Measurements from ENCODE around the gene RNASE8.
A peak's percentile ranks its signal among the peaks of the same experiment; 100 is the strongest.
"Not testable (repeated sequence)": the region's sequence is repeated elsewhere in the genome, so short reads cannot be mapped to it uniquely, and the experiment has no call there.

The RNASE8 gene

DNA sequence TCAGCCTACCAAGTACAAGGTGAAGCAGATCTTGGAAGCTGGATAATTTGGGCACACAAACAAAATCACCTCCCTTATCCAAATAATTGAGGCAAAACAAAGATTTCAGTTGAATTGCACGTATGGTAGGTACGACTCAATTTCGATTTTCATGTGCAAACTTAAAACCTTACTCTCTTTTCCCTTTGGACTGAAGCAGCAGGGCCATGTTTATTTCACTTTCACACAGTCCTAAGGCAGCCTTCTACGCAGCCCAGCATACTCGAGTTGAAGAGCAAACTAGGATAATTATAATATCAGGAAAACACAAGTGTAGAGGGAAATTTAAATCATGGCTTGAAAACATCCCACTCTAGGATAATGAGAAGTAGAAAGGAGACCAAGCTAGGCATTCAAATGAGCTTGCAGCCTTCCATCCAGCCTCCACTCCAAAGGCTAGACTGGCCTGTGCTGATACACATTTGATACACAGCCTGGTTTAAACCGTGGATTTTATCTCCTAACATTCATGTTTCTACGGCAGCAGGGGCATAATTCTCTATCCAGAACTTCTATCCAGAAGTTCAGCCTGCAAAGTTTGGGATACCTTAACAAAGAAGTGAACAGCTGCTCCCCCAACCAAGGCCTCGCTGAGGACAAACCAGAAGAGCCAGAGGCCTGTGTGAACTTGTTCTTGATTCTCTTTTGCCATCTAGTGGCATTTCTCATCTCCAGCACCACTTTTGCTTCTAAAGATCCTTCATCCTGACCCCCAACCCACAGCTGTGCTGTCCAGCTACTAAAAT lies 17.8 kb upstream of the RNASE8 start:
- Histone ChIP-seq H3K27me3 (ENCODE audit: control insufficient read depth in 5 of 5, insufficient read depth in 4 of 5, low read length in 5 of 5) (no peaks in the 10 kb centered on the region), H3K36me3 (ENCODE audit: control insufficient read depth in 5 of 5, insufficient read depth in 5 of 5, low read length in 5 of 5) (no peaks in the 10 kb centered on the region), H3K9ac (ENCODE audit: low read length in 5 of 5) (peak overlapping the region in 3 of 5 donors; percentile 9 to 40 (median 24)), H3K27ac (ENCODE audit: low read depth, low read length) (peak overlapping the region; percentile 55), H3K4me3 (ENCODE audit: low read depth in 1 of 5, low read length in 5 of 5) (no peak overlapping the region), H3K4me1 (ENCODE audit: control insufficient read depth in 5 of 5, insufficient read depth in 5 of 5, low read length in 5 of 5) (peaks cover 13 to 48% (median 42%) of the 10 kb centered on the region in 5 donors), H3K9me3 (ENCODE audit: control insufficient read depth in 5 of 5, low read length in 5 of 5) (no peaks in the 10 kb centered on the region)

DNA sequence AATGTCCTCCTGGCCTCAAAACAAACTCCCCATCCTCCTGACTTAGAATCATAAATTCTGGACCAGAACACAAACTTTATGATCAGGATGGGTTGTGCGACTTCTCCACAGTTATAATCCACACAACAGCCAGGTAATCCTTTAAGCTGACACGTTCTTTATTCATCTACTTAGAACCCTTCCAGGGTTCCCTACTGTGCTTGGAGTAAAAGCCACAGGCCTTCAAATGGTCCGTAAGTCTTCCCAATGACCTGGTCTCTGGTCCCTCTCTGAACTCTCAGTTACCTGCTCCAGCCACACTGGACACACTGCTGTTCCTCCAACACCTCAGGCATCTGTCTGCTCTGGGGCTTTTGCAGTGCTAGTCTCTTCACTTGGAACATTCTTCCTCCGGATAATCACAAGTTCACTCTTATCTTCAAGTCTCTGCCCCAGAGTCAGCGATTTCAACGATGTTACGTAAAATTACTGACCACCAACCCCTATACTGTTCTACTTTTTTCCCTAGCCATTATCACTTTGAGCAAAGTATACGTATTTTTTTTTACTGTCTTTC lies 17.2 kb upstream of the RNASE8 start:
- Histone ChIP-seq H3K27me3 (ENCODE audit: control insufficient read depth in 5 of 5, insufficient read depth in 4 of 5, low read length in 5 of 5) (no peaks in the 10 kb centered on the region), H3K9ac (ENCODE audit: low read length in 5 of 5) (peak overlapping the region in 1 of 5 donors; percentile 38), H3K9me3 (ENCODE audit: control insufficient read depth in 5 of 5, low read length in 5 of 5) (no peaks in the 10 kb centered on the region), H3K4me1 (ENCODE audit: control insufficient read depth in 5 of 5, insufficient read depth in 5 of 5, low read length in 5 of 5) (peaks cover 13 to 53% (median 46%) of the 10 kb centered on the region in 5 donors), H3K4me3 (ENCODE audit: low read depth in 1 of 5, low read length in 5 of 5) (no peak overlapping the region), H3K36me3 (ENCODE audit: control insufficient read depth in 5 of 5, insufficient read depth in 5 of 5, low read length in 5 of 5) (no peaks in the 10 kb centered on the region), H3K27ac (ENCODE audit: low read depth, low read length) (peak overlapping the region; percentile 55)

DNA sequence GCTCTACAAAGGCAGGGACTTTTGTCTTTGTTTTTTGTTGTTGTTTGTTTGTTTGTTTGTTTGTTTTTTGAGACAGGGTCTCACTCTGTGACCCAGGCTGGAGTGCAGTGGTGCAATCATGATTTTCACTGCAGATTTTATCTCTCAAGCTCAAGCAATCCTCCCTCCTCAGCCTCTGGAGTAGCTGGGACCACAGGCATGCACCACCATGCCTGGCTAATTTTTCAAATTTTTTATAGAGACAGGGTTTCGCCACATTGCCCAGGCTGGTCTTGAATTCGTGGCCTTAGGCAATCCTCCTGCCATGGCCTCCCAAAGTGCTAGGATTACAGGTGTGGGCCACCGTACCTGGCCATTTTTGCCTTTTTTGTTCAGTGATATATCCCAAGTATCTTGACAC lies 16.7 kb upstream of the RNASE8 start:
- H3K9me3 ChIP-seq (ENCODE audit: control insufficient read depth in 5 of 5, low read length in 5 of 5); H3K4me3 ChIP-seq (ENCODE audit: low read depth in 1 of 5, low read length in 5 of 5); H3K27me3 ChIP-seq (ENCODE audit: control insufficient read depth in 5 of 5, insufficient read depth in 4 of 5, low read length in 5 of 5); H3K36me3 ChIP-seq (ENCODE audit: control insufficient read depth in 5 of 5, insufficient read depth in 5 of 5, low read length in 5 of 5): not testable (repeated sequence)
- H3K27ac ChIP-seq (ENCODE audit: low read depth, low read length) = peak overlapping the region; percentile 55
- H3K9ac ChIP-seq (ENCODE audit: low read length in 5 of 5) = peak overlapping the region in 1 of 5 donors; percentile 38
- H3K4me1 ChIP-seq (ENCODE audit: control insufficient read depth in 5 of 5, insufficient read depth in 5 of 5, low read length in 5 of 5) = peaks cover 13 to 53% (median 46%) of the 10 kb centered on the region in 5 donors

DNA sequence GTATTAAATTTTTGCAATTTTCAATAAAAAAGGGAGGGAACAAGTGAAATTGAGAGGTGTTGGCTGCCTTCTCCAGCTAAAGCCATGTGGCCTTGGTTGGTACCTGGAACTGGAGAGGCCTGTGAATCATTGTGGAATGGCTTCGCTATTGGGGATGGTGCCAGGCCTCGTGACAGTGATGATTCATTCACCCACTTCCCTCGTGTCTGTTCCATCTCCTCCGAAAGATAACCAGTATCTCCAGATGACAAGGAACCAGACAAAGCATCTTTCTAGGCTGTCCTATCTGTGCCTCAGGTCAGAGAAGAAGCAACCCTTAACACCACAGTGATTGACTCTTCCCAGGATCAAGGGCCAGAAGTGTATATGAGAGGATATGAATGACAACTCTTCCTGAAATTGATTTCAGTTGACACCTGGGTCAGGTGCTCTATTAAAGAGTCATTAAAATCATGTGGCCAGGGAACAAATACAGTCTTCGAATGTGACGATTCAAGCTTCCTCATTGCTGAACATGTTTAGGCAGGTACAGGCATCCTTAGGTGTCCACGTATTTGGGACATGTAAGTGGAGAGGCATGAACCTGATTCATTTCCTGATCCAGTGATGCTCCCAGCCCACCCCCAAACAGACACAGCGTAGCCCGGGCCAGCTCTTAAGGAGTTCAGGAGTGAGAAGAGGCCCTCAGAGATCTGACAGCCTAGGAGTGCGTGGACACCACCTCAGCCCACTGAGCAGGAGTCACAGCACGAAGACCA lies 15.8 kb upstream of the RNASE8 start, which contains the start of gene RNASE7:
TSS of gene RNASE7 (plus strand) at position 687 of the 758 bp plus-strand sequence. CDS start 631 bp downstream, outside the sequence.
- Histone ChIP-seq H3K9me3 (ENCODE audit: control insufficient read depth in 5 of 5, low read length in 5 of 5) (no peaks in the 10 kb centered on the region), H3K9ac (ENCODE audit: low read length in 5 of 5) (peak within 1 kb of the TSS in 2 of 5 donors; percentile 8 to 9), H3K4me3 (ENCODE audit: low read depth in 1 of 5, low read length in 5 of 5) (no peak within 1 kb of the TSS), H3K36me3 (ENCODE audit: control insufficient read depth in 5 of 5, insufficient read depth in 5 of 5, low read length in 5 of 5) (no peaks in the 10 kb centered on the region), H3K27ac (ENCODE audit: low read depth, low read length) (peak within 1 kb of the TSS; percentile 86), H3K27me3 (ENCODE audit: control insufficient read depth in 5 of 5, insufficient read depth in 4 of 5, low read length in 5 of 5) (no peaks in the 10 kb centered on the region), H3K4me1 (ENCODE audit: control insufficient read depth in 5 of 5, insufficient read depth in 5 of 5, low read length in 5 of 5) (peaks cover 13 to 53% (median 46%) of the 10 kb centered on the region in 5 donors)

DNA sequence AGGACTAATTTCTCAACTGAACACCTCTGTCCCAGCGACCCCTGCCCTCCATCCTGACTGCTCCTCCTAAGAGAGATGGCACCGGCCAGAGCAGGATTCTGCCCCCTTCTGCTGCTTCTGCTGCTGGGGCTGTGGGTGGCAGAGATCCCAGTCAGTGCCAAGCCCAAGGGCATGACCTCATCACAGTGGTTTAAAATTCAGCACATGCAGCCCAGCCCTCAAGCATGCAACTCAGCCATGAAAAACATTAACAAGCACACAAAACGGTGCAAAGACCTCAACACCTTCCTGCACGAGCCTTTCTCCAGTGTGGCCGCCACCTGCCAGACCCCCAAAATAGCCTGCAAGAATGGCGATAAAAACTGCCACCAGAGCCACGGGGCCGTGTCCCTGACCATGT lies 14.7 kb upstream of the RNASE8 start:
- Histone ChIP-seq H3K9me3 (ENCODE audit: control insufficient read depth in 5 of 5, low read length in 5 of 5) (no peaks in the 10 kb centered on the region), H3K27me3 (ENCODE audit: control insufficient read depth in 5 of 5, insufficient read depth in 4 of 5, low read length in 5 of 5) (no peaks in the 10 kb centered on the region), H3K9ac (ENCODE audit: low read length in 5 of 5) (peak overlapping the region in 1 of 5 donors; percentile 9), H3K27ac (ENCODE audit: low read depth, low read length) (peak overlapping the region; percentile 86), H3K4me3 (ENCODE audit: low read depth in 1 of 5, low read length in 5 of 5) (no peak overlapping the region), H3K4me1 (ENCODE audit: control insufficient read depth in 5 of 5, insufficient read depth in 5 of 5, low read length in 5 of 5) (peaks cover 15 to 54% (median 53%) of the 10 kb centered on the region in 5 donors), H3K36me3 (ENCODE audit: control insufficient read depth in 5 of 5, insufficient read depth in 5 of 5, low read length in 5 of 5) (no peaks in the 10 kb centered on the region)

DNA sequence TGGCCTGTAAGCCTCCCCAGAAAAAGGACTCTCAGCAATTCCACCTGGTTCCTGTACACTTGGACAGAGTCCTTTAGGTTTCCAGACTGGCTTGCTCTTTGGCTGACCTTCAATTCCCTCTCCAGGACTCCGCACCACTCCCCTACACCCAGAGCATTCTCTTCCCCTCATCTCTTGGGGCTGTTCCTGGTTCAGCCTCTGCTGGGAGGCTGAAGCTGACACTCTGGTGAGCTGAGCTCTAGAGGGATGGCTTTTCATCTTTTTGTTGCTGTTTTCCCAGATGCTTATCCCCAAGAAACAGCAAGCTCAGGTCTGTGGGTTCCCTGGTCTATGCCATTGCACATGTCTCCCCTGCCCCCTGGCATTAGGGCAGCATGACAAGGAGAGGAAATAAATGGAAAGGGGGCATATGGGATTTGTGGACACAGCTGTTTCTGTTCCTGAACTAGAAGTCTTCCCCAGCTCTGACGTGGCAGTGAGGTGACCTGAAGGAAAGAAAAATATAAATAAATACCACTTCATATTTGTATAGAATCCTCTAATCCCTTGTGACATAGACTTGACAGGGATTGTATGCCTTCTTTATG lies 14.1 kb upstream of the RNASE8 start:
- Histone ChIP-seq H3K4me1 (ENCODE audit: control insufficient read depth in 5 of 5, insufficient read depth in 5 of 5, low read length in 5 of 5) (peaks cover 15 to 58% (median 54%) of the 10 kb centered on the region in 5 donors), H3K36me3 (ENCODE audit: control insufficient read depth in 5 of 5, insufficient read depth in 5 of 5, low read length in 5 of 5) (no peaks in the 10 kb centered on the region), H3K9ac (ENCODE audit: low read length in 5 of 5) (peak overlapping the region in 2 of 5 donors; percentile 27 to 34), H3K27ac (ENCODE audit: low read depth, low read length) (peak overlapping the region; percentile 86), H3K27me3 (ENCODE audit: control insufficient read depth in 5 of 5, insufficient read depth in 4 of 5, low read length in 5 of 5) (no peaks in the 10 kb centered on the region), H3K9me3 (ENCODE audit: control insufficient read depth in 5 of 5, low read length in 5 of 5) (no peaks in the 10 kb centered on the region), H3K4me3 (ENCODE audit: low read depth in 1 of 5, low read length in 5 of 5) (peak overlapping the region in 1 of 5 donors; percentile 2)

DNA sequence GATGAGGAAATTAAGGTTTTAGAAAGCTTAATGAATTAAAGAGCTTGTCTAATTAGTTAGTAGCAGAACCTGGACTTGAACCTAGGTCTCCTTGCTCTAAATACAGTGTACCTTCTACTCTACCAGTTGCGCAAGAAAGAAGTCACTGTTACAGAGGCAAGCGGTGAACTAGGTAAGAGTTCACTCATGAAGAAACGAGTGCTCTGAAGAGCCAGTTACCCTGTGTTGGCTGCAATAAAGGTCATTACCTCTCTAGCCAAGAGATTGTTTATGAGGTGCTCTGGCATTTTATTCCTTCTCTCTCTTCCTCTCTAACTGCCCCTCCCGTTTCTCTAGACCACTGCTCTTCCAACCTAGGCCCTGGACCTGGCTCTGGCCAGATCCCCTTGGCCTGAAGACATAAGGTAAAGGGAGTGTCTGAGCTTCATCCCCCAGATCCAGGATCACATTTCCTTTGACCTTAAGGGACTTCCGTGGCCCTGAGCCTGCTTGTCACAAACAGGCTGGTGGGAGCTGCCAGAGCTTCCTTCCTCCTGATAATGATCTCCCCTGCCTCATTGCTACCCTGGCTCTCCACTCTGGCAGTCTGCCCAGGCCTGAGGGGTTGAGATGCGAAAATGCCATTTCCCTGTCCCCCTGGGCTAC lies 13.5 kb upstream of the RNASE8 start:
- H3K27ac ChIP-seq (ENCODE audit: low read depth, low read length) = peak overlapping the region; percentile 86

DNA sequence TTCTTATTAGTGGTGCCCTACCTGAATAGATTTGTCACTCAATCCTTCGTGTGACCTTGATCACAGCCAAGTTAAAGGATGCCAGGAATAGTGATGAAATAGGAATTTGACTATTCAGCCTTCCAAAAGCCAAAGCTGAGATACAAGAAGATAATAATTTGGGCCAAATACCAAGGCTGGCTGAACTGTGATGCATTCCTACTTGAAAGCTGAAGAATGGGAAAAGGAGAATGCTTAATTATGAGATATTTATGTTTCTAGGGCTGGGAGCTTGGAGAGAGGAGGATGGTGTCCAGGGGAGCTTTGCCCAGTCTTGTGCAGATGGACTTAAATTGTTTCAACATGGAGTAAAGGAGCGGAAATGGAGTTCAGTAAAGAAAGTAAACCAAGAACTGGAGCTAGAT lies 10.2 kb upstream of the RNASE8 start:
- H3K27ac ChIP-seq (ENCODE audit: low read depth, low read length) = peak overlapping the region; percentile 31

More for the DNA sequence above, 13.5 kb upstream of the RNASE8 start:
- H3K4me1 ChIP-seq (ENCODE audit: control insufficient read depth in 5 of 5, insufficient read depth in 5 of 5, low read length in 5 of 5) = peaks cover 15 to 56% (median 49%) of the 10 kb centered on the region in 5 donors
- no peaks in the 10 kb centered on the region for H3K36me3 ChIP-seq (ENCODE audit: control insufficient read depth in 5 of 5, insufficient read depth in 5 of 5, low read length in 5 of 5)
- H3K9ac ChIP-seq (ENCODE audit: low read length in 5 of 5) = peak overlapping the region in 2 of 5 donors; percentile 6 to 27
- no peaks in the 10 kb centered on the region for H3K27me3 ChIP-seq (ENCODE audit: control insufficient read depth in 5 of 5, insufficient read depth in 4 of 5, low read length in 5 of 5)
- H3K9me3 ChIP-seq (ENCODE audit: control insufficient read depth in 5 of 5, low read length in 5 of 5) = no peaks in the 10 kb centered on the region
- H3K4me3 ChIP-seq (ENCODE audit: low read depth in 1 of 5, low read length in 5 of 5) = no peak overlapping the region

DNA sequence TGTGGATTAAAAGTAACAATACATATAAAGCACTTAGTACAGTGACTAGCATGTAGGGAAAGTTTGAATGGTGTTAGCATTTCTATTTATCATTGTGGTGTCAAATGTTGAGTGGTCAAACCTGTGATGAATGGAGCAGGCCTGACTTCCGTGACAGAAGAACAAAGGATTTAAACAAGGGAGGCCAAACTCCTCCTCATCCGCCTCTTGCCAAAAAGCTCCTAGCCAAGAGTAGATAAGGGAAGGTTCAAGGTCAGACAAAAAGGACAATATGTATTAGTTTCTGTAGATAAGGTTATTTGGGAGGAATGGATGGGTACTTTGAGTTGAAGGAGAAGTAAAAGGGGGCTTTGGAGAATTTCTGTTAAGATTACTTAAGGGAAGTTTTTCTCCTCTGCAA lies 9.0 kb upstream of the RNASE8 start:
- Histone ChIP-seq H3K27ac (ENCODE audit: low read depth, low read length) (peak overlapping the region; percentile 48), H3K36me3 (ENCODE audit: control insufficient read depth in 5 of 5, insufficient read depth in 5 of 5, low read length in 5 of 5) (no peaks in the 10 kb centered on the region), H3K4me3 (ENCODE audit: low read depth in 1 of 5, low read length in 5 of 5) (no peak overlapping the region), H3K9me3 (ENCODE audit: control insufficient read depth in 5 of 5, low read length in 5 of 5) (no peaks in the 10 kb centered on the region), H3K9ac (ENCODE audit: low read length in 5 of 5) (no peak overlapping the region), H3K27me3 (ENCODE audit: control insufficient read depth in 5 of 5, insufficient read depth in 4 of 5, low read length in 5 of 5) (no peaks in the 10 kb centered on the region), H3K4me1 (ENCODE audit: control insufficient read depth in 5 of 5, insufficient read depth in 5 of 5, low read length in 5 of 5) (peaks cover 4 to 37% (median 34%) of the 10 kb centered on the region in 5 donors)

More for the DNA sequence above, 10.2 kb upstream of the RNASE8 start:
- H3K4me1 ChIP-seq (ENCODE audit: control insufficient read depth in 5 of 5, insufficient read depth in 5 of 5, low read length in 5 of 5) = peaks cover 9 to 49% (median 43%) of the 10 kb centered on the region in 5 donors
- no peaks in the 10 kb centered on the region for H3K36me3 ChIP-seq (ENCODE audit: control insufficient read depth in 5 of 5, insufficient read depth in 5 of 5, low read length in 5 of 5)
- H3K9ac ChIP-seq (ENCODE audit: low read length in 5 of 5) = no peak overlapping the region
- H3K4me3 ChIP-seq (ENCODE audit: low read depth in 1 of 5, low read length in 5 of 5) = no peak overlapping the region
- no peaks in the 10 kb centered on the region for H3K27me3 ChIP-seq (ENCODE audit: control insufficient read depth in 5 of 5, insufficient read depth in 4 of 5, low read length in 5 of 5)
- no peaks in the 10 kb centered on the region for H3K9me3 ChIP-seq (ENCODE audit: control insufficient read depth in 5 of 5, low read length in 5 of 5)
